Liver (tissue), 9 donors: ENCODE results near the gene PPM1L. TPM values are rescaled to one million over a fixed set of nuclear protein-coding genes. Genes with fewer than 3 reads are reported as not detected.

ENCODE experiments used
- DNase-seq: peaks from one replicate; pipeline ENCODE4 v3.0.0-alpha.2; 2017; ENCODE audit warnings: low spot score
- H3K27ac ChIP-seq, 2 donors: one replicate each; pipeline ENCODE4 v1.7.0; 2013; ENCODE audit warnings: inconsistent platforms in 2 of 2, low read length in 2 of 2, control low read depth in 1 of 2, low read depth in 1 of 2, mild to moderate bottlenecking in 1 of 2
- H3K27me3 ChIP-seq, 4 donors: one replicate each; pipeline versions ENCODE4 v1.6.1 to v1.7.0; 2013; ENCODE audit warnings: low read length in 3 of 4, inconsistent platforms in 1 of 4, mild to moderate bottlenecking in 1 of 4, moderate library complexity in 1 of 4; ENCODE audit not compliant: control insufficient read depth in 4 of 4, insufficient read depth in 4 of 4
- H3K36me3 ChIP-seq, 4 donors: one replicate each; pipeline versions ENCODE4 v1.6.1 to v1.7.0; 2013; ENCODE audit warnings: low read length in 3 of 4, mild to moderate bottlenecking in 3 of 4, low read depth in 1 of 4, moderate library complexity in 1 of 4; ENCODE audit not compliant: control insufficient read depth in 4 of 4, insufficient read depth in 3 of 4
- H3K4me1 ChIP-seq, 4 donors: one replicate each; pipeline versions ENCODE4 v1.6.1 to v1.7.0; 2013; ENCODE audit warnings: low read length in 3 of 4, mild to moderate bottlenecking in 3 of 4, moderate library complexity in 1 of 4; ENCODE audit not compliant: control insufficient read depth in 4 of 4, insufficient read depth in 4 of 4
- H3K4me3 ChIP-seq, 3 donors: one replicate each; pipeline versions ENCODE4 v1.6.1 to v1.7.0; 2013; ENCODE audit warnings: low read length in 3 of 3, control low read depth in 1 of 3, low read depth in 1 of 3, mild to moderate bottlenecking in 1 of 3
- H3K9ac ChIP-seq, 2 donors: one replicate each; pipeline ENCODE4 v1.7.0; 2013; ENCODE audit warnings: low read length in 2 of 2, mild to moderate bottlenecking in 2 of 2, moderate library complexity in 2 of 2, control low read depth in 1 of 2, low read depth in 1 of 2
- H3K9me3 ChIP-seq, 4 donors: one replicate each; pipeline versions ENCODE4 v1.6.1 to v1.7.0; 2013; ENCODE audit warnings: low read length in 3 of 4; ENCODE audit not compliant: control insufficient read depth in 4 of 4
- EGR1 ChIP-seq, 2 donors: IDR thresholded peaks; 2 replicates each; pipeline ENCODE4 v1.6.1; 2016 to 2018; ENCODE audit warnings: antibody characterized with exemption in 2 of 2, low read depth in 2 of 2
- FOXA1 ChIP-seq: IDR thresholded peaks from 2 replicates; pipeline ENCODE4 v1.6.1; 2016; ENCODE audit warnings: antibody characterized with exemption
- FOXA2 ChIP-seq: IDR thresholded peaks from 2 replicates; pipeline ENCODE4 v1.6.1; 2016; ENCODE audit warnings: antibody characterized with exemption
- GABPA ChIP-seq, 2 donors: IDR thresholded peaks in 1 of 2; conservative IDR thresholded peaks in 1 of 2; 2 replicates each; pipeline ENCODE4 v1.6.1; 2016; ENCODE audit warnings: antibody characterized with exemption in 2 of 2, mild to moderate bottlenecking in 1 of 2, moderate library complexity in 1 of 2
- HNF4A ChIP-seq, 2 donors: conservative IDR thresholded peaks; 2 replicates each; pipeline ENCODE4 v1.6.1; 2016; ENCODE audit warnings: antibody characterized with exemption in 2 of 2, mild to moderate bottlenecking in 2 of 2
- HNF4G ChIP-seq: IDR thresholded peaks from 2 replicates; pipeline ENCODE4 v1.6.1; 2016; ENCODE audit warnings: antibody characterized with exemption
- JUND ChIP-seq, 2 donors: IDR thresholded peaks; 2 replicates each; pipeline ENCODE4 v1.6.1; 2016; ENCODE audit warnings: antibody characterized with exemption in 2 of 2
- NR2F2 ChIP-seq: IDR thresholded peaks from 2 replicates; pipeline ENCODE4 v1.6.1; 2016; ENCODE audit warnings: antibody characterized with exemption
- RAD21 ChIP-seq, 2 donors: IDR thresholded peaks; 2 replicates each; pipeline ENCODE4 v1.6.1; 2016; ENCODE audit warnings: antibody characterized with exemption in 2 of 2, mild to moderate bottlenecking in 2 of 2
- RXRA ChIP-seq, 2 donors: IDR thresholded peaks; 2 replicates each; pipeline ENCODE4 v1.6.1; 2017 to 2018; ENCODE audit warnings: antibody characterized with exemption in 2 of 2, mild to moderate bottlenecking in 1 of 2
- SP1 ChIP-seq: IDR thresholded peaks from 2 replicates; pipeline ENCODE4 v1.6.1; 2018; ENCODE audit warnings: antibody characterized with exemption, mild to moderate bottlenecking
- TAF1 ChIP-seq: conservative IDR thresholded peaks from 2 replicates; pipeline ENCODE4 v1.6.1; 2016; ENCODE audit warnings: antibody characterized with exemption, mild to moderate bottlenecking
- YY1 ChIP-seq: IDR thresholded peaks from 2 replicates; pipeline ENCODE4 v1.6.1; 2016; ENCODE audit warnings: antibody characterized with exemption, mild to moderate bottlenecking
- WGBS: extraction: QIAGEN DNeasy Blood & Tissue Kit; methylation state at CpG from one replicate; pipeline ENCODE4 v1.1.7; 2013; 5-methylcytosine and 5-hydroxymethylcytosine counted together
- polyA plus RNA-seq, 2 donors: library from polyadenylated mRNA; stranded (reverse) in 1 of 2; unstranded in 1 of 2; fragments of 200-250 nt in 1 of 2; fragments of >200 nt in 1 of 2; fragmentation: Nextera tagmentation in 1 of 2; extraction: Ambion mirVana in 1 of 2; gene quantifications; one replicate each; pipeline versions ENCODE4 v1.2.1 to v1.2.3, GENCODE V29; 2013 to 2015
- total RNA-seq, 2 donors: library from RNA; depleted of rRNA; stranded (reverse); fragments of >200 nt; gene quantifications; one replicate each; pipeline ENCODE4 v1.2.3, GENCODE V29; 2014
- TF ChIP-seq, protein P1 (sequence below): IDR thresholded peaks from 2 replicates; pipeline ENCODE4 v1.6.1; 2016; ENCODE audit warnings: antibody characterized with exemption
- TF ChIP-seq, protein P2 (sequence below): IDR thresholded peaks from 2 replicates; pipeline ENCODE4 v1.6.1; 2016; ENCODE audit warnings: antibody characterized with exemption
- TF ChIP-seq, protein P3 (sequence below): IDR thresholded peaks from 2 replicates; pipeline ENCODE4 v1.6.1; 2016; ENCODE audit warnings: antibody characterized with exemption
- TF ChIP-seq, protein P4 (sequence below): fragments of 150-350 bp; IDR thresholded peaks from 2 replicates; pipeline ENCODE4 v1.5.1; 2017; ENCODE audit warnings: improper control_type of control experiment, low read depth, low read length; ENCODE audit not compliant: missing input control
- TF ChIP-seq, protein P5 (sequence below): IDR thresholded peaks from 2 replicates; pipeline ENCODE4 v1.6.1; 2016; ENCODE audit warnings: antibody characterized with exemption, mild to moderate bottlenecking
- donor health status: healthy.
- donor health status: healthy.
- donor health status: healthy.
- donor health status: healthy.
- donor health status: healthy.

PPM1L gene
- total and polyA plus RNA-seq, 4 donors: 1.6 to 8.5 (median 4.8) TPM

DNA sequence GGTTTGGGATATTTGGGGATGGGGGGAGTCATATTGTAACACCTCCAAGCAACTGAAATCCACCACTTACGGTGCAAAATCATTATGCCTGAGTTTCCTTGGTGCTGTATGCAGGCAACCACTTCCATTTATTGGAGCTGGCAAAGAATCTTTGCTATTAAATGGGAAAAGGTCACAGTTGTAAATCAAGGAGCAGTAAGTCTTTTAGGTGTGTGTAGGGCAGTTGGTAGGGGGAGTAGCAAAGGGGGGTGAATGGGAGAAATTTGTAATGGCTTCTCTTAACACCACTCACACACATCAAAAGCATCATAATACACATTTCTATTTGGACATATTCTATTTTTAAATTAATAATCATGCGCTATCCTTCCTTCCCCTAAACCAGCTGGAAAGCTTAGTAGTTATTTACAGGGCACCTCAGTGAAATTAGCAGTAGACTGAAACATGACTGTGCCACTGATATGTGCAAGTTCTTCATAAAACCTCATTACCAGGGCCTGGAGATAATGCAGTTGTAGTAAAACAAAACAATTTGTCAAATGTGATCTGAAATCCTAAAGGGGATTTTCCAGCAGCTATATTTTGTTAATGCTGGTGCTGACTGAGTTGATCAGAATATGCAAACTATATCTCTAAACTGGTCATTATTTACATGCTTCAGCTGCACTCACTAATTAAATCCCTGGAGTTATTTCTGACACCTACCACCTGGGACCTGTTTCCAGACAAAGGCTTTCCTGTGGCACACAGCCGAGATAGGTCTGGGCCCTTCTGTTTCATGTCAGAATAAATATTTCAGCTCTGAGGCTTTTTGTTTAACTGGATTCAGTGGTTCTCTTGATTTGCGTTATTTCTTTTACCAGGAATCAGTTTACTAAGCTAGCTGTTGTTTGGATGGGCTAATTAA is 259.1 kb downstream of the PPM1L start:
- H3K4me3 ChIP-seq: no peak overlapping the region
- DNase-seq: no peak
- H3K36me3 ChIP-seq: no peaks in the 10 kb centered on the region
- H3K9ac ChIP-seq: no peak overlapping the region
- H3K27ac ChIP-seq: no peak overlapping the region
- TF ChIP-seq HNF4A (conservative IDR thresholded peaks at IDR 0.05): no peak
- no peak for TF ChIP-seq RXRA (IDR thresholded peaks at IDR 0.05)
- TF ChIP-seq, protein P1, sequence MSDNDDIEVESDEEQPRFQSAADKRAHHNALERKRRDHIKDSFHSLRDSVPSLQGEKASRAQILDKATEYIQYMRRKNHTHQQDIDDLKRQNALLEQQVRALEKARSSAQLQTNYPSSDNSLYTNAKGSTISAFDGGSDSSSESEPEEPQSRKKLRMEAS: no peak
- TF ChIP-seq, protein P2, sequence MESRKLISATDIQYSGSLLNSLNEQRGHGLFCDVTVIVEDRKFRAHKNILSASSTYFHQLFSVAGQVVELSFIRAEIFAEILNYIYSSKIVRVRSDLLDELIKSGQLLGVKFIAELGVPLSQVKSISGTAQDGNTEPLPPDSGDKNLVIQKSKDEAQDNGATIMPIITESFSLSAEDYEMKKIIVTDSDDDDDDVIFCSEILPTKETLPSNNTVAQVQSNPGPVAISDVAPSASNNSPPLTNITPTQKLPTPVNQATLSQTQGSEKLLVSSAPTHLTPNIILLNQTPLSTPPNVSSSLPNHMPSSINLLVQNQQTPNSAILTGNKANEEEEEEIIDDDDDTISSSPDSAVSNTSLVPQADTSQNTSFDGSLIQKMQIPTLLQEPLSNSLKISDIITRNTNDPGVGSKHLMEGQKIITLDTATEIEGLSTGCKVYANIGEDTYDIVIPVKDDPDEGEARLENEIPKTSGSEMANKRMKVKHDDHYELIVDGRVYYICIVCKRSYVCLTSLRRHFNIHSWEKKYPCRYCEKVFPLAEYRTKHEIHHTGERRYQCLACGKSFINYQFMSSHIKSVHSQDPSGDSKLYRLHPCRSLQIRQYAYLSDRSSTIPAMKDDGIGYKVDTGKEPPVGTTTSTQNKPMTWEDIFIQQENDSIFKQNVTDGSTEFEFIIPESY: no peak
- TF ChIP-seq JUND (IDR thresholded peaks at IDR 0.05): no peak
- TF ChIP-seq YY1: no peak
- TF ChIP-seq, protein P3, sequence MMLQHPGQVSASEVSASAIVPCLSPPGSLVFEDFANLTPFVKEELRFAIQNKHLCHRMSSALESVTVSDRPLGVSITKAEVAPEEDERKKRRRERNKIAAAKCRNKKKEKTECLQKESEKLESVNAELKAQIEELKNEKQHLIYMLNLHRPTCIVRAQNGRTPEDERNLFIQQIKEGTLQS: no peak
- no peak for TF ChIP-seq FOXA1
- TF ChIP-seq RAD21 (IDR thresholded peaks at IDR 0.05): no peak
- no peak for TF ChIP-seq NR2F2
- TF ChIP-seq, protein P4, sequence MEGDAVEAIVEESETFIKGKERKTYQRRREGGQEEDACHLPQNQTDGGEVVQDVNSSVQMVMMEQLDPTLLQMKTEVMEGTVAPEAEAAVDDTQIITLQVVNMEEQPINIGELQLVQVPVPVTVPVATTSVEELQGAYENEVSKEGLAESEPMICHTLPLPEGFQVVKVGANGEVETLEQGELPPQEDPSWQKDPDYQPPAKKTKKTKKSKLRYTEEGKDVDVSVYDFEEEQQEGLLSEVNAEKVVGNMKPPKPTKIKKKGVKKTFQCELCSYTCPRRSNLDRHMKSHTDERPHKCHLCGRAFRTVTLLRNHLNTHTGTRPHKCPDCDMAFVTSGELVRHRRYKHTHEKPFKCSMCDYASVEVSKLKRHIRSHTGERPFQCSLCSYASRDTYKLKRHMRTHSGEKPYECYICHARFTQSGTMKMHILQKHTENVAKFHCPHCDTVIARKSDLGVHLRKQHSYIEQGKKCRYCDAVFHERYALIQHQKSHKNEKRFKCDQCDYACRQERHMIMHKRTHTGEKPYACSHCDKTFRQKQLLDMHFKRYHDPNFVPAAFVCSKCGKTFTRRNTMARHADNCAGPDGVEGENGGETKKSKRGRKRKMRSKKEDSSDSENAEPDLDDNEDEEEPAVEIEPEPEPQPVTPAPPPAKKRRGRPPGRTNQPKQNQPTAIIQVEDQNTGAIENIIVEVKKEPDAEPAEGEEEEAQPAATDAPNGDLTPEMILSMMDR: no peak
- TF ChIP-seq SP1: no peak
- TF ChIP-seq, protein P5, sequence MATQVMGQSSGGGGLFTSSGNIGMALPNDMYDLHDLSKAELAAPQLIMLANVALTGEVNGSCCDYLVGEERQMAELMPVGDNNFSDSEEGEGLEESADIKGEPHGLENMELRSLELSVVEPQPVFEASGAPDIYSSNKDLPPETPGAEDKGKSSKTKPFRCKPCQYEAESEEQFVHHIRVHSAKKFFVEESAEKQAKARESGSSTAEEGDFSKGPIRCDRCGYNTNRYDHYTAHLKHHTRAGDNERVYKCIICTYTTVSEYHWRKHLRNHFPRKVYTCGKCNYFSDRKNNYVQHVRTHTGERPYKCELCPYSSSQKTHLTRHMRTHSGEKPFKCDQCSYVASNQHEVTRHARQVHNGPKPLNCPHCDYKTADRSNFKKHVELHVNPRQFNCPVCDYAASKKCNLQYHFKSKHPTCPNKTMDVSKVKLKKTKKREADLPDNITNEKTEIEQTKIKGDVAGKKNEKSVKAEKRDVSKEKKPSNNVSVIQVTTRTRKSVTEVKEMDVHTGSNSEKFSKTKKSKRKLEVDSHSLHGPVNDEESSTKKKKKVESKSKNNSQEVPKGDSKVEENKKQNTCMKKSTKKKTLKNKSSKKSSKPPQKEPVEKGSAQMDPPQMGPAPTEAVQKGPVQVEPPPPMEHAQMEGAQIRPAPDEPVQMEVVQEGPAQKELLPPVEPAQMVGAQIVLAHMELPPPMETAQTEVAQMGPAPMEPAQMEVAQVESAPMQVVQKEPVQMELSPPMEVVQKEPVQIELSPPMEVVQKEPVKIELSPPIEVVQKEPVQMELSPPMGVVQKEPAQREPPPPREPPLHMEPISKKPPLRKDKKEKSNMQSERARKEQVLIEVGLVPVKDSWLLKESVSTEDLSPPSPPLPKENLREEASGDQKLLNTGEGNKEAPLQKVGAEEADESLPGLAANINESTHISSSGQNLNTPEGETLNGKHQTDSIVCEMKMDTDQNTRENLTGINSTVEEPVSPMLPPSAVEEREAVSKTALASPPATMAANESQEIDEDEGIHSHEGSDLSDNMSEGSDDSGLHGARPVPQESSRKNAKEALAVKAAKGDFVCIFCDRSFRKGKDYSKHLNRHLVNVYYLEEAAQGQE: no peak
- no peak for TF ChIP-seq EGR1 (IDR thresholded peaks at IDR 0.05; ENCODE audit: low read depth in 2 of 2)
- no peak for TF ChIP-seq FOXA2
- TF ChIP-seq GABPA (IDR thresholded peaks at IDR 0.05 in 1 of 2, conservative IDR thresholded peaks at IDR 0.05 in 1 of 2): no peak
- no peak for TF ChIP-seq TAF1
- TF ChIP-seq HNF4G: no peak
- H3K9me3 ChIP-seq: no peaks in the 10 kb centered on the region
- no peaks in the 10 kb centered on the region for H3K4me1 ChIP-seq
- H3K27me3 ChIP-seq: no peaks in the 10 kb centered on the region
- 92% methylated on average over 4 of the region's 4 CpGs for WGBS
